ENCODE results near the gene FRRS1.
"Not testable (repeated sequence)": the region's sequence is repeated elsewhere in the genome, so short reads cannot be mapped to it uniquely, and the experiment has no call there.

Gene FRRS1

DNA sequence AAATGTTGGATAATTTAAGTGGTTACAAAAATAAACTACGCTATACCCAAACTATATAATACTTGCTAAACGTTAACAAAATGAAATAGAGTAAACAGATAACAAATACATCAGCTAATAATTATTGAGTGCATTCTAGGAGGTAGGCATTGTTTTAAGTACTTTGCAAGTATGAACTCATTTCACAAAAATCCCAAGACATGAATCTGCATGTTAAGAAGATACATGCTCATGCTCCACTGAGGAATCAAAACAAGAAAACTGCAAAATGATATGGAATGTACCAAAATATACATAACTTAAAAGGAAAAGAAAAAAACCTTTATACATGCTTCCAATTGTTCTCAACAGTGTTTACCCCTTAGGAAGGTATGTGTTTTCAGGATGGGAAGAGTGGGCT is 2.5 kb downstream of the FRRS1 start:
- no peak for DNase-seq

DNA sequence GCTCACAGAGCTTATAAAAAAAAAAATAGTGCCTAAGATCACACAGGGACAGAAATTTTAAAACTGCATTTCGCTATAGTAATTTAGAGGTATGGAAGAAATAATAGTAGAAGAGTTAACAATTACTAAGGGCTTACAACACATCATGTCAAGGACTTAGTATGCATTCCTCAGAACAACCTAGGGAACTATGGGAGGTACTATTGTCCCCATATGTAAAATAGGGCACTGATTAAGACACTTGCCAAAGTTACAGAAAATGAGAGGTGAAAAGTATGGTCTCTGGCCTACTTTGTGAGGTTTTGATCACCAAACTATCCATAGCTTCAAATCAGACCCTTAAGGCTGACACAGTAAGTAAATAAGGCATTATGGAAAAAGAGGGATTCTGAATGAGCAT is 4.7 kb downstream of the FRRS1 start:
- DNase-seq, result no peak

DNA sequence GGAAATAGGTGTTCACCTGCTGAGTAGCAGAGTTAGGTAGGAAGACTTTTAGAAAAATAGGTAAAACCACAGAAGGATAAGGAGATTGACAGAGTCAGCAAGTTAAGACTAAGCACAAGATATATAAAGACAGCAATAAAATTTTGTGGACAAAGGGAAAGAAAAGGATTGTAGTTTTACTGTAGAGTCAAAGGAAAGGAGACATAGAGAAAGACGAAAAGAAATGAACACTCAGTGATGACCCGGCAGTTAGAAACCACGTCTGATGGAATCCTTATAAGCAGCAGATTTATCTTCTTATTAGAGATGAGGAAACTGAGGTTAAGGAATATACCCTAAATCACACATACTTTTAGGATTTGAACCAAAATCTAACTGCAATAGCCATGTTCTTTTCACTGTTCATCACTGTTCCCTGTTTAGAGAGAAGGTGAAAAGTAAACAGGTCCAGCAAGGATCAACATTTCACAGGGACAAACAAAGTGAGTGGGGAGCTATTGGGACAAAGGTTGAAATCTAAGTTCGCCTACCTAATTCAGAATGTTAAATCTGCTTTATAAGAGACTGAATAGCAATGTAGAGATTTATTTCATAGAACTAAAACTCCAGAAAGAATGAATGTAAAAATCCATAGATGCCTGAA is 6.8 kb downstream of the FRRS1 start:
- no peak for DNase-seq

DNA sequence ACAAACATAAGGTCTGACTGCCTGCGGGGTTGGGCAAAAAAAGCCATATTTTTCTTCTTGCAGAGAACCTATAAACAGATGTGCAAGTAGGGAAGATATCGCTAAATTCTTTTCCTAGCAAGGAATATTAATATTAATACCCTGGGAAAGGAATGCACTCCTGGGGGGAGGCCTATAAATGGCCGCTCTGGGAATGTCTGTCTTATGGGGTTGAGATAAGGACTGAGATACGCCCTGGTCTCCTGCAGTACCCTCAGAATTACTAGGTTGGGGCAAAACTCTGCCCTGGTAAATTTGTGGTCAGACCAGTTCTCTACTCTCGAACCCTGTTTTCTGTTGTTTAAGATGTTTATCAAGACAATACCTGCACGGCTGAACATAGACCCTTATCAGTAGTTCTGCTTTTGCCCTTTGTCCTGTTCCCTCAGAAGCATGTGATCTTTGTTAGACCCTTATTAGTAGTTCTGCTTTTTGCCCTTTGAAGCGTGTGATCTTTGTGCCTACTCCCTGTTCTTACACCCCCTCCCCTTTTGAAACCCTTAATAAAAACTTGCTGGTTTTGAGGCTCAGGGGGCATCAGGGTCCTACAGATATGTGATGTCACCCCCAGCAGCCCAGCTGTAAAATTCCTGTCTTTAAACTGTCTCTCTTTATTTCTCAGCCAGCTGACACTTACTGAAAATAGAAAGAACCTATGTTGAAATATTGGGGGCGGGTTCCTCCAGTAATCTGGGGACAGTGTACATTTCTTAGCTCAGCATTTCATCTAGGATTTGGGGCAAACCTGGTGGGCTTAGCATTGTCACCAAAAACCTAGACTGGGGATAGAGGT is 7.5 kb downstream of the FRRS1 start:
- DNase-seq, result not testable (repeated sequence)

DNA sequence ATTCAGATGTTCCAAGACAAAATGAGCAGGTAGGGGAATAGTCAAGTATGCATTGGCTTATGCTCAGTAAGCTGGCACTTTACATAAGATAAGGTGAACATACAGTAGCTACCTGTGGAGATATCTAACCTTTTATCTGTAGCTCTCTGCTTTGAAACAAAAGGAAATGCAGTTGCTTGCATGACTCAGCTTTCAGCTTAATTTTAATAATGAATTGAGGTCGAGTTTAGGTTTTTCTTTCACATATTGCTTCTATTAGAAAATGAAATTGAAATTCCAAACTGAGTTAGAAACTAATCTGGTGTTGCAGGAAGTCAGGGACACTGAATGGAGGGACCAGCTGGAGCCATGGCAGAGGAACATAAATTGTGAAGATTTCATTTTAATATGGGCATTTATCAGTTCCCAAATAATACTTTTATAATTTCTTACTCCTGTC is 8.3 kb downstream of the FRRS1 start:
- no peak for DNase-seq

DNA sequence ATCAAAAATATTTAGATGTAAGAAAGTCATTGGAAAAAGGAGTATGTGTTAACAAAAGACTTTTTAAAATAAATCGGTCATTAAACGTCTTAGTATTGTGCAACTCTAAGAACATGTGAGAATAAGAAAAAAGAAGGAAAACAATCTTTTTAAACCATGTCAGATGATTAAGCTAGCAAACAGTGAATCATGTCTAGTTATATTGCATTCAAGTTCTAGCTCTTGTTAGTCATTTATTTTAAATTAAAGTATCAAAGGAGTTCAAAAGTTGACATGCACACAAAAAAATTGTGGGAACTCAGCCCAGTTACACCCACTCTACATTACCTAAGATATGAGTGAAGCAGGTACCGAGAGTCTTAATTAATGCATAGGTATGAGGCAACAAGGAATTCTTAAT is 9.8 kb downstream of the FRRS1 start:
- DNase-seq, result no peak

DNA sequence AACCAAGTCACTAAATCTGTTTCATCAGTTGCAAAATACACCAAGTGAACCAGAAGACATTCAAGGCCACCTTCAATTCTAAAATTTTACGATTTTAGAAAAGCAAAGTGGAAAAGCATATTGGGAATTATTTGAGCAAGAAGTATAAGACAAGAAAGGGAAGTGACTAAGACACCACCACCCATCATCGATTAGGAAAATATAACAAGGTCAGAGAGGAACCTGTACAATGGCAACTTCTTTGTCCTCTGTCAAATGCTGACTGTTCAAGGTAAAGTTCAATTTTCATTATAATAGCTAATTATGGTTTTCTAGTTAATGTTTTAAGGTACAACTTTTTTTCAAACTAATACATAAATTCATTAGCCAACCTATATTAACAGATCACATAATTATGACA is 10.8 kb downstream of the FRRS1 start:
- no peak for DNase-seq

DNA sequence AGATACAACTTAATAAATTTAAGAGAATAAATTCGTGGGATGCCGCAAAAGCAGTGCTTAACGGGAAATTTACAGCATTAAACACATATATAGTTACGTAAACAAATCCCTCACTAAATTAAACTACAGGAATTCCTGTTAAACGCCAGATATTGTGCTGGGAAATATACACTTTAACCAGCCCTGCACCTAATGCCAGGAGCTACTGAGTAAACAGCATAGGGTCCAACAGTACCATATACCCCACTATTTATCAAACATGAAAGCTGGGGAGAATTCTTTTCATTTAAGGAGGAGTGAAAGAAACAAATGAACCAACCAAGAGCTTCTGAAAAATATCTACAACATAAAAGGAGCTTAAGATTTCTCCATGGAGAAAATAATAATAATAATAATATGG is 11.7 kb downstream of the FRRS1 start:
- DNase-seq, result no peak

DNA sequence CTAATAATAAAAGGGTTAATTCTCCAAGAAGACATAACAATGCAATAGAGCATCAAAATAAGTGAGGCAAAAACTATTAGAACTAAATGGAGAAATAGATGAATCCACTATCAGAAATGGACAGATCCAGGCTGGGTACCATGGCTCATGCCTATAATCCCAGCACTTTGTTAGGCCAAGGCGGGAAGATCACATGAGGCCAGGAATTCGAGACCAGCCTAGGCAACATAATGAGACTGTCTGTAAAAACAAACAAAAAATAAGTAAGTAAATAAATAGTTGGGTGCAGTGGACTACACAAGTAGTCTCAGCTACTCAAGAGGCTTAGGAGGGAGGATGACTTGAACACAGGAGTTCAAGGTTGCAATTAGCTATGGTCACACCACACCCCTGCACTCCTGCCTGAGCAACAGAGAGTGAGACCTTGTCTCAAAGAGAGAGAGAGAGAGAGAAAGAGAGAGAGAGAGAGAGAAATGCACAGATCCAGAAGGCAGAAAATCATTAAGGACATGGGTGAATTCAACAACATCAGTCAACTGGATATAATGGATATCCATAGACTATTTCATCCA is 12.3 kb downstream of the FRRS1 start:
- DNase-seq, result no peak

DNA sequence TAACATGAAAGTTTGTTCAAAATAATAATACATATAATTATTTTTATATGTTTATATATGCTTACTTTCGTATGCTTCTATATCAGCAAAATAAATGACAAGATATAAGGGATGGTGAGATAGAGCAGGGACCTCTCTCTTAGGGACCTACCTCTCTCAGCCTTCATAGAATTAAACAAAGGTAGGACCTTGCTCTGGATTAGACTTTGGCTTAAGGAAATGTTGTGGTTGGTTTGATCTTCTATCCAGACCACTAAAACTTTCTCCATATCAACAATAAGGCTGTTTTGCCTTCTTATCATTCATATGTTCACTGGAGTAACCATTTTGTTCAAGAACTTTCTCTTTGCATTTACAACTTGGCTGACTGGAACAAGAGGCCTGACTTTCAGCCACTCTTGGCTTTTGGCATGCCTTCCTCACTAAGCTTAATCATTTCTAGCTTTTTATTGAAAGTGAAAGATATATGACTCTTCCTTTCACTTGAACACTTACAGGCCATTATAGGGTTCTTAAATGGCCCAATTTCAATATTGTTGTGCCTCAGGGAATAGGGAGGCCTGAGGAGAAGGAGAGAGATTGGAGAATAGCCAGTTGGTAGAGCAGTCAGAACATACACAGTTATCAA is 14.4 kb downstream of the FRRS1 start:
- no peak for DNase-seq

DNA sequence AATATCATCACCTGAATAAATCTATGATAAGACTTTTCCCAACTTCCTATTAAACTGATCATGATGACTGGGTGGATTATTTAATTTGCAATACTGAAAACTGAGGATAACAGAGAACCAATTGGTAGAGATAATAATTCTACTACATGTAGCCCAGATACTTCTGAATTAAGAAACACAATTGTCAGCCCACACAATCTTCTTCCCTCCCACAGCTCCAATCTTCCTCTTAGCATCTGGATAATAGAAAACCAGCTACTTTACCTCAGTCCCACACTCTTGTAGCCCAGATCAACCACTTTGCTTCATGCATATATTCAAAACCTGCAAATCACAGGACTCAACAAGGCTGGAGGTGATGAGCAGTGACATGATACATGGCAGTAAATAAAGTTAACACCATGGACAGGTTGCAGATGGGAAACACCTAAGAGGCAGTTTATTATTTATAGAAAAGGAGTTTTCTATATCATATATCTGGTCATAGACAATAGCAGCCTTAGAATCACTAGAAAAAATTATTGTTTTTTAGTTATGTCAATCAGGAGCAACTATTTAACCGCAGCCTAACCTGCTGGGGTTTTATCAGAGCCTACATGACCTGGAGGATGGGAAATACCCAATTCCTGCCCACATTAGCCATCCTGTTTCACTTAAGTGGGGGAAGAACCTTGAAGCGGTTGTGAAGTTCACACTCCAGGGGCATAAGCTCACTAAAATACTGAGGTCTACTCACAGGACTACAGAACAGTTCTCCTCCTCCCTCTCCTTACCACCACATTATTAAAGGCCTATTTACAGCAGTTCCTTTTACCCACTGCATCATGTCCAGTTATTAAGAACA is 16.7 kb downstream of the FRRS1 start:
- DNase-seq, result no peak

DNA sequence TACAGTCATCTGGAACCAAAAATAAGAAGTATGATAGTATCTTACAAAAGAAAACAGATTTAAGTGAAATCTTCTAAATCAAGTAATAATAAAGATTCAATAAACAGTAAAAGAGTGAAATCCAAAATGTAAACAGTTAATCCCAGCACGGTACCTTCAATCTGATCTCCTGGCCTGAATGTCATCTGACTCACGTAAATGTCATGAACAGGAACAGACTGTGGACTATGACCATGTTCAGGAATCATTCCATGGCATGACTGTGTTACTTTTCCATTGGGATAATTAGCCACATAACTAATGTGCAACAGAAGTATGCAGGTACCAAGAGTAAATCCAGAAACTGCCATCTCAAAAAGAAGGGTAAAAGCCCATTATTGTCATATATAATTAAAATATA is 18.0 kb downstream of the FRRS1 start:
- no peak for DNase-seq

DNA sequence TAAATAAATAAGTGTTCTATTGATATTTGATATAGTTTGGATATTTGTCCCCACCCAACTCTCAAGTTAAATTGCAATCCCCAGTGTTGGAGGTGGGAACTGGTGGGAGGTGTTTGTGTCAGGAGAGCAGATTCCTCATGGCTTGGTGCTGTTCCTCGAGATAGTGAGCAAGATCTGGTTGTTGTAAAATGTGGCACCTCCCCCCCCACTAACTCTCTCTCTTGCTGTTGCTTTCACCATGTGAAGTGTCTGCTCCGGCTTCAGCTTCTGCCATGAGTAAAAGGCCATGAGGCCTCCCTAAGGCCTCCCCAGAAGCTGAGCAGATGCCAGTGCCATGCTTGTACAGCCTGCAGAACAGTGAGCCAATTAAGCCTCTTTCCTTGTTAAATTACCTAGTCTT is 20.8 kb downstream of the FRRS1 start:
- DNase-seq, result no peak

DNA sequence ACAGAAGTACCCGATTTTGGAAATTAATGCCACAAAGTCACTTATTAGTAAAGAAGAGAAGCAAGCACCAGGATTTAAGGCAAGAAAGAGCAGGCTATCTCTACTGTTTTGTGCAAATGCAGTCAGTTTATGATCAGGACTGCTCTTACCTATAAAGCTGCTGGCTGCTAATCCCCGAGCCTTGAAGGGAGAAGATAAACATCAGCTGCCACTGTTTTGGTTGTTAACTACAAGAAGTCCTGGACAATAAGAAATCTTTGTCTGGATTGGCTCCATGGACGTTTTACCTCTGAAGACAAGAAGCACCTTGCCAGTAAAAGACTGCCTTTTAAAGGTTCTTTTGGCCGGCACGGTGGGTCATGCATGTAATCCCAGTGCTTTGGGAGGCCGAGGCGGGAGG is 21.4 kb downstream of the FRRS1 start:
- DNase-seq, result no peak

DNA sequence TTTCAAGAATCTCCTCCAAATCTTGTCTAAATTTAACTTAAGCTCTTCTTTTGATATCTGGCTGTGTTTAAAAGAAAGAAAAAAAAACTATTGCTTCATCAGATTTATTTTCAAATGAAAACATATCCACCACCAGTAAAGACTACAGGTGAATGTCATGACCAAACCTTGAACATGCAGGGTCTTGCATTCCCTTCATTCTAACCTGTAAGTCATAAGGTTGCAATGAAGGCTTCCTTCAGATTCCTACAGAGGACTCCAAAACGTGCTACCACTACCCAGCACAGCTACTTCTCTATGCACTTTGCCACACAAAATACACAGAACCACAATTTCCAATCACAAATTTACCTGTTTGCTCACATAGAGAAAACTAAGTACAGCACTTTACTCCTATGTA is 26.3 kb downstream of the FRRS1 start:
- no peak for DNase-seq

DNA sequence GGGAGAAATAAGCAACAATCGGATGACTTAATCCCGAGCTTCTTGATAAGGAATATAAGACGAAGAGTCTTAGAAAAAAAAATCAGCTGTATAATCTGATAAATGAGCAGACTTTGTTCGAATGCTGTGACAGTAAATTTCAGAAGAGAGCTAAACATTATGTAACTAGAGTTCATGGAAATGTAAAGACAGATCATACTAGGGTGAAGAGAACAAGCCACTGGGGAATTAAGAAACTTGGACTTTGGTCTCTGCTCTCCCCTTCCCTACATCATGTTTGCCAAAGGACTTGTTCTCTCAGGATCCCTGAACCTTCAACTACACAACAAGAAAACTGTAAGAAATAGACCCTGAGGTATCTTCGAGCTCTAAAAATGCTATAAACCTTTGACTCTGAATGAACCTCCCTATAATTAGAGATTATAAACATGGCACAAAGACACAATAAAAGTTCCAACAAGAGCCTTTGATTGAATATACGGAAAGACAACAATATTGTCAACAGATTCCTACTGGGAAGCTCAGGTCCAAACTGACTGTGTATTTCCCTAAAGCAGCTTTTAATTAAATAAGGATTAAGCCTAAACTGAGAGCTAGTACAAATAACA is 27.5 kb downstream of the FRRS1 start:
- no peak for DNase-seq

DNA sequence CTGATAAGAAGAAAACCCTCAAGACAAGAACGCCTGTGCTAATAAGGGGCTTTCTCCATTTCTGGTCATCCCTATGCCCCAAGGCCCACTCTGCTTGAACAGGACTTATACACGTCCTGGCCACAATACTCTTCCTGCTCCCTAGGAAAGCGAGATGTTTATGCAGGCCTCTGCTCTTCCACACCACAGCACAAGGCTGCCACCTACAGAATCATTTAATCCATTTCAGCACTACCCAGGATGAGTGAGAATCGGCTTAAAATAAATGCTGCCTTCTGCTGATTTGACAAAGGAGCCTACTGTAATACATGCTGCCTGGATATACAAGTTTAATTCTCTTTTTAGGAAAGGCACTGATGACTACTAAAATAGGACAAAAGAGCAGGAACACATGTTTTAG is 29.4 kb downstream of the FRRS1 start:
- DNase-seq, result no peak

DNA sequence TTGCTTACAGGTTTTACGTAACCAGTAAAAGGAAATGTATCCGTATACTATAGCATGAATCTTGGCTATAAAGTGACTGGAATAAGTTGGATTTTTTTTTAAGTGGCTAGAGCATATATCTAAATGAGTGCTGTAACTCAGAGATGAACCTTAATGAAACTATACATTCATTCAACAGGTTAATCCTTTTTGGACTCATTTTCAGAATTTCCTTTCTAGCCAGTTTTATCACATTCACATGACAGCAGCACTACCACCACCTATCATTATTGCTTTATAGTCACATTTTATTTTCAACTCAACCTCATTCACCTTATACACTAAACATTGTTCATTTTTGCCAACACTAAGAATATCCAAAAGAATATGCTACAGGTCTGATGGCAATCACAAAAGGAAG is 30.6 kb downstream of the FRRS1 start:
- DNase-seq, result no peak

DNA sequence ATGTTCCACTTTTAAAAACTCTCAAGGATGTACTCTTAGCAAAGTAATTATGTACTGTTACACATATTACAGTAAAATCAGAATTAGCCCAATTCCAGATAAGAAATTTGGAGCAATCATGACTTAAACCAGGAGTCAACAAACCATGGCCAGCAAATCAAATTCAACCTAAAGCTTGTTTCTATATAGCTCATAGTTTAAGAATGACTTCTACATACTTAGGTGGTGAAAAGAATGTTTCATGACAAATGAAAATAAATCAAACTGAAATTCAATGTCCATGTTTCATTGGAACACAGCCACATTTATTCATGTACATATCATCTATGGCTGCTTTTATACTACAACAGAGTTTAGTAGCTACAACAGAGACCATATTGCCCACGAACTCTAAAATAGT is 35.1 kb downstream of the FRRS1 start:
- DNase-seq, result no peak

DNA sequence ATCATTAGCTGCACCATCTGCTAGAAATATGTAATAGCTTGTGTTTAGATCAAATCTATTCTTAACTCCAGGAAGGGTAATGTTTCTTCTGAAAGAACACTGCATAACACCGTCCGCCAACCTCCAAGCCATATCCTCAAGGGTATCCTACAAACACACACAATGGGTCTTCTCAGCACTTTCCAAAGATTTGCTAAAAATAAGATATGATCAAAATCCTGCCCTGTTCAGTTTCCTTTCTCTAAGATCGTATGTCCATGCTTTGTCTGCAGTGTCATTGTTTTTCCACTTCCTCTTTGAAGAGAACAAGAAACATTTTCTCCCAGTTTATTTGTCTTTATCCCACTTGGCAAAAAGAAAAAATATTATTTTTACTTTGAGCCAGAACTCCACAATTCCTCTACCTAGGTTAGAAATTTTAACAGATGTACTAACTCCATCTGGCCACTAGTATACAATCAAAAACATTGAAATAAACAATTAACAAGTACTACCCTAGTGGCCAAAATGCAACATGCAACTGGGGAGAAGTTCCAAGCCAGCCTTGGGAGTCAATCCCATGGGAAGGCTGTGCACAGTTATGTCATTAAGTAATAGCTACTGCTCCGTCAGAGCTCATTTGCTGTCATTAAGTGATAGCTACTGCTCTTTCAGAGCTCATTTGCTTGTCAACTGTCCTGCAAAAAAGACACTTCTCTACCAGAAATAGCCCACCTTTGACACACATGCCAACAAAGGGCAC is 37.8 kb downstream of the FRRS1 start:
- no peak for DNase-seq

DNA sequence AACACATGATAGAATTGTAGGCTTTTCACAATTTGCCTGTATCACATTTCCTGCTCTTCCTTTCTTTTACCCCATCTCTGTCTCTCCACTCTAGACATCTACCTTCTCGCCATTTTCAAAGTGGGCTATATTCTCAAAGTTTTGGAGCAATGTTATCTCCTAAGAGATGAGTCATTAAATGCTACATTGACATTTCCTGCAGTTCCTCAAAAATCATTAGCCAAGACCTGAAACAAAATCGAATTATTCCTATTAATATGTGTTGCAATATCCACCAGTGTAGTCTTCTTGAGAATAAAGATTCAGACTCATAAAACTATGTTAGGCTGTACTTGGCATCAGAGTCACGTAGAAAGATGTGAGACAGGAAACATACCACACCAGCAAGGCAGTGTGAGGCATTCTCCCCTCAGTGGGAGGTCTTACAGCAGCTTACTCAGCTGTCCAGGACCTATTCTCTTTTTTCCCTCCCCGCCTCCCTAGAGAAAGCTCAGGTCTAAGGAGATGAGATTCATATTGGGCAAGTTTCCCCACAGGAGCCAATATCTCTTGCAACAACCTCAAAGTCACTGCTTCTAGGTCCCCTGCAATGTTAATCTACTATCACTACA is 38.8 kb downstream of the FRRS1 start:
- DNase-seq, result no peak

All from activated effector memory CD4-positive, alpha-beta T cell treated with Interleukin-2 at 50 U/mL for 16 hours (primary cell).